Liver (tissue), 9 donors: ENCODE data around the gene TMEM59. TPM values are rescaled to one million over a fixed set of nuclear protein-coding genes. Genes with fewer than 3 reads are reported as not detected.

Experiments used
- DNase-seq: peaks from one replicate; pipeline ENCODE4 v3.0.0-alpha.2; 2017; ENCODE audit warnings: low spot score
- H3K27ac ChIP-seq, 2 donors: one replicate each; pipeline ENCODE4 v1.7.0; 2013; ENCODE audit warnings: inconsistent platforms in 2 of 2, low read length in 2 of 2, control low read depth in 1 of 2, low read depth in 1 of 2, mild to moderate bottlenecking in 1 of 2
- H3K27me3 ChIP-seq, 4 donors: one replicate each; pipeline versions ENCODE4 v1.6.1 to v1.7.0; 2013; ENCODE audit warnings: low read length in 3 of 4, inconsistent platforms in 1 of 4, mild to moderate bottlenecking in 1 of 4, moderate library complexity in 1 of 4; ENCODE audit not compliant: control insufficient read depth in 4 of 4, insufficient read depth in 4 of 4
- H3K36me3 ChIP-seq, 4 donors: one replicate each; pipeline versions ENCODE4 v1.6.1 to v1.7.0; 2013; ENCODE audit warnings: low read length in 3 of 4, mild to moderate bottlenecking in 3 of 4, low read depth in 1 of 4, moderate library complexity in 1 of 4; ENCODE audit not compliant: control insufficient read depth in 4 of 4, insufficient read depth in 3 of 4
- H3K4me1 ChIP-seq, 4 donors: one replicate each; pipeline versions ENCODE4 v1.6.1 to v1.7.0; 2013; ENCODE audit warnings: low read length in 3 of 4, mild to moderate bottlenecking in 3 of 4, moderate library complexity in 1 of 4; ENCODE audit not compliant: control insufficient read depth in 4 of 4, insufficient read depth in 4 of 4
- H3K4me3 ChIP-seq, 3 donors: one replicate each; pipeline versions ENCODE4 v1.6.1 to v1.7.0; 2013; ENCODE audit warnings: low read length in 3 of 3, control low read depth in 1 of 3, low read depth in 1 of 3, mild to moderate bottlenecking in 1 of 3
- H3K9ac ChIP-seq, 2 donors: one replicate each; pipeline ENCODE4 v1.7.0; 2013; ENCODE audit warnings: low read length in 2 of 2, mild to moderate bottlenecking in 2 of 2, moderate library complexity in 2 of 2, control low read depth in 1 of 2, low read depth in 1 of 2
- H3K9me3 ChIP-seq, 4 donors: one replicate each; pipeline versions ENCODE4 v1.6.1 to v1.7.0; 2013; ENCODE audit warnings: low read length in 3 of 4; ENCODE audit not compliant: control insufficient read depth in 4 of 4
- CTCF ChIP-seq: fragments of 150-350 bp; IDR thresholded peaks from 2 replicates; pipeline ENCODE4 v1.5.1; 2017; ENCODE audit warnings: improper control_type of control experiment, low read depth, low read length; ENCODE audit not compliant: missing input control
- FOXA1 ChIP-seq: IDR thresholded peaks from 2 replicates; pipeline ENCODE4 v1.6.1; 2016; ENCODE audit warnings: antibody characterized with exemption
- FOXA2 ChIP-seq: IDR thresholded peaks from 2 replicates; pipeline ENCODE4 v1.6.1; 2016; ENCODE audit warnings: antibody characterized with exemption
- HNF4A ChIP-seq, 2 donors: conservative IDR thresholded peaks; 2 replicates each; pipeline ENCODE4 v1.6.1; 2016; ENCODE audit warnings: antibody characterized with exemption in 2 of 2, mild to moderate bottlenecking in 2 of 2
- HNF4G ChIP-seq: IDR thresholded peaks from 2 replicates; pipeline ENCODE4 v1.6.1; 2016; ENCODE audit warnings: antibody characterized with exemption
- MAX ChIP-seq: IDR thresholded peaks from 2 replicates; pipeline ENCODE4 v1.6.1; 2016; ENCODE audit warnings: antibody characterized with exemption
- NR2F2 ChIP-seq: IDR thresholded peaks from 2 replicates; pipeline ENCODE4 v1.6.1; 2016; ENCODE audit warnings: antibody characterized with exemption
- RAD21 ChIP-seq, 2 donors: IDR thresholded peaks; 2 replicates each; pipeline ENCODE4 v1.6.1; 2016; ENCODE audit warnings: antibody characterized with exemption in 2 of 2, mild to moderate bottlenecking in 2 of 2
- REST ChIP-seq: IDR thresholded peaks from 2 replicates; pipeline ENCODE4 v1.6.1; 2016; ENCODE audit warnings: antibody characterized with exemption, mild to moderate bottlenecking
- RXRA ChIP-seq, 2 donors: IDR thresholded peaks; 2 replicates each; pipeline ENCODE4 v1.6.1; 2017 to 2018; ENCODE audit warnings: antibody characterized with exemption in 2 of 2, mild to moderate bottlenecking in 1 of 2
- SP1 ChIP-seq: IDR thresholded peaks from 2 replicates; pipeline ENCODE4 v1.6.1; 2018; ENCODE audit warnings: antibody characterized with exemption, mild to moderate bottlenecking
- ZBTB33 ChIP-seq: IDR thresholded peaks from 2 replicates; pipeline ENCODE4 v1.6.1; 2016; ENCODE audit warnings: antibody characterized with exemption
- WGBS: extraction: QIAGEN DNeasy Blood & Tissue Kit; methylation state at CpG from one replicate; pipeline ENCODE4 v1.1.7; 2013; 5-methylcytosine and 5-hydroxymethylcytosine counted together
- polyA plus RNA-seq, 2 donors: library from polyadenylated mRNA; stranded (reverse) in 1 of 2; unstranded in 1 of 2; fragments of 200-250 nt in 1 of 2; fragments of >200 nt in 1 of 2; fragmentation: Nextera tagmentation in 1 of 2; extraction: Ambion mirVana in 1 of 2; gene quantifications; one replicate each; pipeline versions ENCODE4 v1.2.1 to v1.2.3, GENCODE V29; 2013 to 2015
- total RNA-seq, 2 donors: library from RNA; depleted of rRNA; stranded (reverse); fragments of >200 nt; gene quantifications; one replicate each; pipeline ENCODE4 v1.2.3, GENCODE V29; 2014
- donor health status: healthy.
- donor health status: healthy.
- donor health status: healthy.
- donor health status: healthy.
- donor health status: healthy.

TMEM59 gene
- total and polyA plus RNA-seq, 4 donors, result 255 to 436 (median 279) TPM

GRCh38 chr1:54003249-54003646 lies 49.8 kb downstream of the TMEM59 start (continued):
- TF ChIP-seq REST (no peak), RAD21 (IDR thresholded peaks at IDR 0.05) (no peak), ZBTB33 (no peak), FOXA2 (no peak), MAX (no peak)

- H3K9ac ChIP-seq, result no peak overlapping the region
- H3K36me3 ChIP-seq, result no peaks in the 10 kb centered on the region
- DNase-seq, result no peak
- H3K4me1 ChIP-seq, result no peaks in the 10 kb centered on the region
- H3K27ac ChIP-seq, result no peak overlapping the region
- WGBS, result 82% methylated on average over 9 of the region's 9 CpGs
- H3K4me3 ChIP-seq, result no peak overlapping the region
- no peak for TF ChIP-seq CTCF
- no peak for TF ChIP-seq FOXA2
- TF ChIP-seq RAD21 (IDR thresholded peaks at IDR 0.05), result no peak
- no peak for TF ChIP-seq HNF4A (conservative IDR thresholded peaks at IDR 0.05)
- TF ChIP-seq RXRA (IDR thresholded peaks at IDR 0.05), result no peak
- TF ChIP-seq MAX, result no peak
- TF ChIP-seq NR2F2, result no peak
- no peak for TF ChIP-seq HNF4G
- no peaks in the 10 kb centered on the region for H3K27me3 ChIP-seq
- H3K9me3 ChIP-seq, result no peaks in the 10 kb centered on the region
Observed at GRCh38 chr1:54002544-54003248, 50.3 kb downstream of the TMEM59 start.

GRCh38 chr1:54001591-54001990 lies 51.4 kb downstream of the TMEM59 start:
- Histone ChIP-seq H3K4me3 (no peak overlapping the region), H3K27ac (no peak overlapping the region), H3K4me1 (no peaks in the 10 kb centered on the region), H3K9ac (no peak overlapping the region), H3K36me3 (no peaks in the 10 kb centered on the region), H3K27me3 (no peaks in the 10 kb centered on the region), H3K9me3 (no peaks in the 10 kb centered on the region)
- no peak for DNase-seq
- 55% methylated on average over 3 of the region's 3 CpGs for WGBS
- TF ChIP-seq ZBTB33 (no peak), FOXA1 (no peak), REST (no peak), CTCF (no peak), FOXA2 (no peak), SP1 (no peak)
